Gastroesophageal sphincter (tissue), 4 donors: ENCODE data around the gene NAV2. TPM values are rescaled to one million over a fixed set of nuclear protein-coding genes. Genes with fewer than 3 reads are reported as not detected.

ENCODE experiments used
- ATAC-seq: fragments of 150-250 bp; one replicate; pipeline ENCODE4 v1.9.1; 2016; ENCODE audit warnings: mild to moderate bottlenecking, moderate library complexity
- H3K27ac ChIP-seq, 4 donors: fragments of 200-600 bp; sonication (generic) in 3 of 4; 1 replicate in 3 of 4; 2 replicates in 1 of 4; pipeline ENCODE4 v1.5.1; 2016 to 2019
- H3K27me3 ChIP-seq: fragments of 200-600 bp; sonication (generic); one replicate; pipeline ENCODE4 v1.5.1; 2019
- H3K36me3 ChIP-seq, 2 donors: fragments of 200-600 bp; sonication (generic); one replicate each; pipeline ENCODE4 v1.5.1; 2019; ENCODE audit warnings: control low read depth in 1 of 2
- H3K4me1 ChIP-seq, 3 donors: fragments of 200-600 bp; sonication (generic); 1 replicate in 2 of 3; 2 replicates in 1 of 3; pipeline ENCODE4 v1.5.1; 2016 to 2019; ENCODE audit warnings: control low read depth in 2 of 3
- H3K4me3 ChIP-seq, 2 donors: fragments of 200-600 bp; sonication (generic); one replicate each; pipeline ENCODE4 v1.5.1; 2019; ENCODE audit warnings: mild to moderate bottlenecking in 1 of 2, moderate library complexity in 1 of 2
- H3K9me3 ChIP-seq, 3 donors: fragments of 200-600 bp; sonication (generic); one replicate each; pipeline ENCODE4 v1.5.1; 2017 to 2019; ENCODE audit warnings: control low read depth in 2 of 3
- CTCF ChIP-seq, 4 experiments: fragments of 200-600 bp in 2 of 4; fragments of 450-650 bp in 2 of 4; sonication (generic) in 1 of 4; IDR thresholded peaks; one replicate each; pipeline ENCODE4 v1.5.1; 2017 to 2019; ENCODE audit warnings: antibody characterized with exemption in 4 of 4, mild to moderate bottlenecking in 2 of 4, moderate library complexity in 2 of 4
- EP300 ChIP-seq: sonication (generic); formaldehyde crosslinking; IDR thresholded peaks from one replicate; pipeline ENCODE4 v1.6.1; 2017; ENCODE audit warnings: antibody characterized with exemption, mild to moderate bottlenecking
- POLR2A ChIP-seq, 2 donors: fragments of 450-650 bp; IDR thresholded peaks; one replicate each; pipeline ENCODE4 v1.6.1; 2017; ENCODE audit warnings: antibody characterized with exemption in 2 of 2, mild to moderate bottlenecking in 2 of 2, moderate library complexity in 1 of 2
- POLR2AphosphoS5 ChIP-seq: sonication (generic); formaldehyde crosslinking; IDR thresholded peaks from one replicate; pipeline ENCODE4 v1.6.1; 2017; ENCODE audit warnings: antibody characterized with exemption
- WGBS, 2 donors: methylation state at CpG; one replicate each; pipeline ENCODE4 v1.1.5; 2018; ENCODE audit warnings: low coverage in 1 of 2; 5-methylcytosine and 5-hydroxymethylcytosine counted together
- total RNA-seq, 4 donors: library from RNA; depleted of rRNA; stranded (reverse); fragments of >200 nt; gene quantifications; one replicate each; pipeline ENCODE4 v1.1.0, GENCODE V29; 2016

The NAV2 gene
- total RNA-seq, 4 donors from 2014 or later, result 19.5 to 57.1 (median 43.4) TPM

- H3K36me3 ChIP-seq, result no peaks in the 10 kb centered on the region
- no peaks in the 10 kb centered on the region for H3K27me3 ChIP-seq
- H3K27ac ChIP-seq, result peak overlapping the region in 2 of 4 donors; percentile 87 to 89
- H3K9me3 ChIP-seq, result no peaks in the 10 kb centered on the region
- ATAC-seq, result no peak
- H3K4me3 ChIP-seq, result no peak overlapping the region
- peaks cover 9 to 59% (median 14%) of the 10 kb centered on the region in 3 donors for H3K4me1 ChIP-seq
- no peak for TF ChIP-seq CTCF (IDR thresholded peaks at IDR 0.05)
- TF ChIP-seq POLR2A (IDR thresholded peaks at IDR 0.05), result no peak
- TF ChIP-seq EP300, result no peak
- TF ChIP-seq POLR2AphosphoS5, result no peak
- WGBS, 2 donors, result 79 to 88% methylated on average over 3 to 5 of the region's 13 CpGs
Observed at GRCh38 chr11:19670030-19670791, 42.4 kb upstream of the NAV2 start.

- ATAC-seq, result no peak
- H3K4me3 ChIP-seq, result no peak overlapping the region
- H3K27ac ChIP-seq, result peak overlapping the region; percentile 87 to 99 (median 90)
- TF ChIP-seq EP300, result no peak
- no peak for TF ChIP-seq POLR2A (IDR thresholded peaks at IDR 0.05)
- no peak for TF ChIP-seq CTCF (IDR thresholded peaks at IDR 0.05)
- TF ChIP-seq POLR2AphosphoS5, result no peak
- 43 to 83% methylated on average over 1 of the region's 2 CpGs for WGBS, 2 donors
- H3K36me3 ChIP-seq, result no peaks in the 10 kb centered on the region
- H3K27me3 ChIP-seq, result no peaks in the 10 kb centered on the region
- H3K9me3 ChIP-seq, result no peaks in the 10 kb centered on the region
- H3K4me1 ChIP-seq, result peaks cover 9 to 82% (median 14%) of the 10 kb centered on the region in 3 donors
Observed at GRCh38 chr11:19672586-19673206, 39.9 kb upstream of the NAV2 start.

GRCh38 chr11:19673924-19674729, 38.5 kb upstream of the NAV2 start:
- TF ChIP-seq POLR2A (IDR thresholded peaks at IDR 0.05), result peak; percentile 16 to 27
- peak; percentile 77 for TF ChIP-seq POLR2AphosphoS5
- TF ChIP-seq EP300, result no peak
- H3K36me3 ChIP-seq, result no peaks in the 10 kb centered on the region
- no peaks in the 10 kb centered on the region for H3K27me3 ChIP-seq
- peak overlapping the region; percentile 87 to 99 (median 90) for H3K27ac ChIP-seq
- peaks cover 12 to 95% (median 14%) of the 10 kb centered on the region in 3 donors for H3K4me1 ChIP-seq
- H3K4me3 ChIP-seq, result no peak overlapping the region
- no peaks in the 10 kb centered on the region for H3K9me3 ChIP-seq
- ATAC-seq, result peak; percentile 92
- 45 to 50% methylated on average over 2 to 8 of the region's 14 CpGs for WGBS, 2 donors

GRCh38 chr11:19674836-19675235, 37.8 kb upstream of the NAV2 start:
- no peak for ATAC-seq
- H3K9me3 ChIP-seq, result no peaks in the 10 kb centered on the region
- no peak overlapping the region for H3K4me3 ChIP-seq
- WGBS, 2 donors, result 92 to 96% methylated on average over 2 to 3 of the region's 3 CpGs
- no peaks in the 10 kb centered on the region for H3K36me3 ChIP-seq
- no peaks in the 10 kb centered on the region for H3K27me3 ChIP-seq
- no peak for TF ChIP-seq CTCF (IDR thresholded peaks at IDR 0.05)
- H3K4me1 ChIP-seq, result peaks cover 13 to 96% (median 19%) of the 10 kb centered on the region in 3 donors
- peak overlapping the region; percentile 87 to 99 (median 90) for H3K27ac ChIP-seq

GRCh38 chr11:19675397-19675796, 37.2 kb upstream of the NAV2 start:
- peak overlapping the region; percentile 87 to 99 (median 90) for H3K27ac ChIP-seq
- no peak for TF ChIP-seq CTCF (IDR thresholded peaks at IDR 0.05)
- no peak for TF ChIP-seq POLR2A (IDR thresholded peaks at IDR 0.05)
- no peak for TF ChIP-seq EP300
- TF ChIP-seq POLR2AphosphoS5, result no peak
- H3K36me3 ChIP-seq, result no peaks in the 10 kb centered on the region
- H3K9me3 ChIP-seq, result no peaks in the 10 kb centered on the region
- H3K4me1 ChIP-seq, result peaks cover 18 to 96% (median 18%) of the 10 kb centered on the region in 3 donors
- no peaks in the 10 kb centered on the region for H3K27me3 ChIP-seq
- H3K4me3 ChIP-seq, result no peak overlapping the region
- 91 to 100% methylated on average over 3 to 5 of the region's 5 CpGs for WGBS, 2 donors
- ATAC-seq, result no peak
